Tibial nerve (tissue), 4 donors: ENCODE data around the gene ARHGEF26. TPM values are rescaled to one million over a fixed set of nuclear protein-coding genes. Genes with fewer than 3 reads are reported as not detected.

Experiments
- DNase-seq, 2 donors: peaks; one replicate each; pipeline ENCODE4 v3.0.0-alpha.2; 2019; ENCODE audit warnings: low spot score in 2 of 2
- H3K27ac ChIP-seq, 4 donors: fragments of 200-600 bp; sonication (generic) in 3 of 4; one replicate each; pipeline ENCODE4 v1.5.1; 2017 to 2019; ENCODE audit warnings: mild to moderate bottlenecking in 1 of 4
- H3K27me3 ChIP-seq, 2 donors: fragments of 200-600 bp; sonication (generic) in 1 of 2; one replicate each; pipeline versions ENCODE4 v1.5.1 to v1.6.0; 2017 to 2019
- H3K36me3 ChIP-seq, 3 donors: fragments of 200-600 bp; sonication (generic); one replicate each; pipeline ENCODE4 v1.5.1; 2018 to 2019
- H3K4me1 ChIP-seq, 4 donors: fragments of 200-600 bp; sonication (generic) in 3 of 4; one replicate each; pipeline ENCODE4 v1.5.1; 2017 to 2019
- H3K4me3 ChIP-seq, 4 donors: fragments of 200-600 bp; sonication (generic) in 3 of 4; one replicate each; pipeline ENCODE4 v1.5.1; 2017 to 2019; ENCODE audit warnings: mild to moderate bottlenecking in 1 of 4, moderate library complexity in 1 of 4
- H3K9me3 ChIP-seq, 4 donors: fragments of 200-600 bp; sonication (generic) in 3 of 4; one replicate each; pipeline ENCODE4 v1.5.1; 2017 to 2019
- CTCF ChIP-seq, 5 experiments: fragments of 200-600 bp in 3 of 5; fragments of 450-650 bp in 2 of 5; sonication (generic) in 3 of 5; IDR thresholded peaks; one replicate each; pipeline ENCODE4 v1.5.1; 2016 to 2019; ENCODE audit warnings: antibody characterized with exemption in 5 of 5, mild to moderate bottlenecking in 3 of 5, moderate library complexity in 2 of 5
- EP300 ChIP-seq, 2 donors: sonication (generic); formaldehyde crosslinking; IDR thresholded peaks; one replicate each; pipeline ENCODE4 v1.6.1; 2017; ENCODE audit warnings: antibody characterized with exemption in 2 of 2, mild to moderate bottlenecking in 1 of 2
- POLR2A ChIP-seq, 2 donors: fragments of 450-650 bp; IDR thresholded peaks; one replicate each; pipeline ENCODE4 v1.6.1; 2017; ENCODE audit warnings: antibody characterized with exemption in 2 of 2, mild to moderate bottlenecking in 2 of 2, moderate library complexity in 2 of 2
- WGBS, 2 donors: methylation state at CpG; one replicate each; pipeline ENCODE4 v1.1.5; 2018; 5-methylcytosine and 5-hydroxymethylcytosine counted together
- total RNA-seq, 4 donors: library from RNA; depleted of rRNA; stranded (reverse); fragments of >200 nt; gene quantifications; one replicate each; pipeline ENCODE4 v1.1.0, GENCODE V29; 2016

ARHGEF26 gene
- total RNA-seq, 4 donors from 2014 or later: 44.7 to 82.8 (median 64.4) TPM

DNA sequence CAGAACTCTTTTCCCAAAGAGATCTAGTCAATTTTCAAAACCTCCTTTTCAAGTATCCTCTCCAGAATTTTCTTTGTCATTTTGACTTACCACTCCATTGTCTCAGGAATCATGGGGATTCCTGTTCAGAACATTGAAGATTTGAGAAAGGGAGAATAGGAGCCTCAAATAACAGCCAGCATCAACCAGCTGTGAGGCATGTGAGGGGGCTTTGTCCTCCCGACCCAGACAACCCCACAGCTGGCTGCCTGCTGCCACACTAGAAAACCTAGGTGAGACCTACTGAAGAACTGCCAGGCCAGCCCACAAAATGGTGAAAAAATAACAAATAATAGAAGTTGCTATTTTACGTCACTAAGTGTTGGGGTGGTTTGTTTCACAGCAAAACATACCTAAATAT is 5.9 kb upstream of the ARHGEF26 start:
- H3K36me3 ChIP-seq: no peaks in the 10 kb centered on the region
- no peak overlapping the region for H3K4me3 ChIP-seq
- 76 to 89% methylated on average over 2 of the region's 2 CpGs for WGBS, 2 donors
- H3K9me3 ChIP-seq: no peaks in the 10 kb centered on the region
- TF ChIP-seq EP300 (IDR thresholded peaks at IDR 0.05) (no peak), CTCF (IDR thresholded peaks at IDR 0.05) (no peak), POLR2A (IDR thresholded peaks at IDR 0.05) (no peak)
- H3K27ac ChIP-seq: no peak overlapping the region
- no peaks in the 10 kb centered on the region for H3K27me3 ChIP-seq
- no peak for DNase-seq
- H3K4me1 ChIP-seq: no peaks in the 10 kb centered on the region

DNA sequence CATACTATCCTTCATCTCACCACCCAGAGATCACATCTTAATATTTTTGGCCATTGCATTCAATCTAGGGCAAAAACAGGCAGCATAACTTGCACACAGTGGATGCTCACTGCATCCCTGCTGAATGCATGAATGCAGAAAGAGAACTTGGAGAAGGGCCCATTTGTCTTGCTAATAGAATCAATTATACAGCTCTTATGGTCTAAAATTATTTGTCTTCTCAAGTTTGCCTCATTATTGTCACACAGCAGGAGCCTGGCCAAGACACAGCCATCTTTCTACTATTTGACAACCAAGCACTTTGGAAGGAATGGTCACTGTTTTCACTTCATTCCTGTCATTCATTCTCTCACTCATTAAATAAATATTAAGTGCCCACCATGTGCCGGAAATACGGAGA is 1.2 kb upstream of the ARHGEF26 start:
- DNase-seq: no peak
- Histone ChIP-seq H3K4me1 (peaks cover 0 to 8% (median 0%) of the 10 kb centered on the region in 4 donors), H3K9me3 (no peaks in the 10 kb centered on the region), H3K27ac (peak overlapping the region in 2 of 4 donors; percentile 79 to 87), H3K27me3 (peaks cover 0 to 3% of the 10 kb centered on the region in 2 donors), H3K36me3 (no peaks in the 10 kb centered on the region), H3K4me3 (peak overlapping the region in 1 of 4 donors; percentile 86)
- TF ChIP-seq CTCF (IDR thresholded peaks at IDR 0.05) (no peak), POLR2A (IDR thresholded peaks at IDR 0.05) (no peak), EP300 (IDR thresholded peaks at IDR 0.05) (no peak)
- WGBS, 2 donors: 38 to 52% methylated on average over 2 of the region's 2 CpGs

GRCh38 chr3:154121701-154122551 is 736 bp downstream of the ARHGEF26 start:
- peak overlapping the region; percentile 51 to 87 (median 76) for H3K27ac ChIP-seq

DNA sequence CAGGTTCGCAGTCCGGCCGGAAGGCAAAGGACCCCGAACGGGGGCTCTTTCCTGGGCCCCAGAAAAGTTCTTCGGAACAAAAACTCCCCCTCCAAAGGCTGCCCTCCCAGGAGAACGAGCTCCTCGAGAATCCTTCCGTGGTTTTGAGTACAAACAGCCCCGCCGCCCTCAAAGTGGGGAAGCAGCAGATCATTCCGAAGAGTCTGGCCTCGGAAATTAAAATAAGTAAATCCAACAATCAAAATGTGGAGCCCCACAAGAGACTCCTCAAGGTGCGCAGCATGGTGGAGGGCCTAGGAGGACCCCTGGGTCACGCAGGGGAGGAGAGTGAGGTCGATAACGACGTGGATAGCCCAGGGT is 1.3 kb downstream of the ARHGEF26 start:
- DNase-seq: no peak
- TF ChIP-seq CTCF (IDR thresholded peaks at IDR 0.05) (no peak), EP300 (IDR thresholded peaks at IDR 0.05) (no peak), POLR2A (IDR thresholded peaks at IDR 0.05) (no peak)
- H3K36me3 ChIP-seq: no peaks in the 10 kb centered on the region
- peak overlapping the region; percentile 51 to 87 (median 76) for H3K27ac ChIP-seq
- no peaks in the 10 kb centered on the region for H3K9me3 ChIP-seq
- 1 to 3% methylated on average over 18 of the region's 18 CpGs for WGBS, 2 donors
- peaks cover 0 to 3% of the 10 kb centered on the region in 2 donors for H3K27me3 ChIP-seq
- peak overlapping the region; percentile 56 to 86 (median 70) for H3K4me3 ChIP-seq
- peaks cover 0 to 12% (median 0%) of the 10 kb centered on the region in 4 donors for H3K4me1 ChIP-seq

More at GRCh38 chr3:154121701-154122551, 736 bp downstream of the ARHGEF26 start:
- H3K9me3 ChIP-seq: no peaks in the 10 kb centered on the region
- WGBS, 2 donors: 1 to 3% methylated on average over 6 to 30 of the region's 76 CpGs
- DNase-seq: peak in 1 of 2 donors; percentile 8
- H3K4me3 ChIP-seq: peak overlapping the region; percentile 56 to 86 (median 70)
- peaks cover 0 to 3% of the 10 kb centered on the region in 2 donors for H3K27me3 ChIP-seq
- peaks cover 0 to 12% (median 0%) of the 10 kb centered on the region in 4 donors for H3K4me1 ChIP-seq
- no peaks in the 10 kb centered on the region for H3K36me3 ChIP-seq
- TF ChIP-seq EP300 (IDR thresholded peaks at IDR 0.05) (no peak), CTCF (IDR thresholded peaks at IDR 0.05) (peak in 1 of 5 experiments; percentile 11), POLR2A (IDR thresholded peaks at IDR 0.05) (no peak)

DNA sequence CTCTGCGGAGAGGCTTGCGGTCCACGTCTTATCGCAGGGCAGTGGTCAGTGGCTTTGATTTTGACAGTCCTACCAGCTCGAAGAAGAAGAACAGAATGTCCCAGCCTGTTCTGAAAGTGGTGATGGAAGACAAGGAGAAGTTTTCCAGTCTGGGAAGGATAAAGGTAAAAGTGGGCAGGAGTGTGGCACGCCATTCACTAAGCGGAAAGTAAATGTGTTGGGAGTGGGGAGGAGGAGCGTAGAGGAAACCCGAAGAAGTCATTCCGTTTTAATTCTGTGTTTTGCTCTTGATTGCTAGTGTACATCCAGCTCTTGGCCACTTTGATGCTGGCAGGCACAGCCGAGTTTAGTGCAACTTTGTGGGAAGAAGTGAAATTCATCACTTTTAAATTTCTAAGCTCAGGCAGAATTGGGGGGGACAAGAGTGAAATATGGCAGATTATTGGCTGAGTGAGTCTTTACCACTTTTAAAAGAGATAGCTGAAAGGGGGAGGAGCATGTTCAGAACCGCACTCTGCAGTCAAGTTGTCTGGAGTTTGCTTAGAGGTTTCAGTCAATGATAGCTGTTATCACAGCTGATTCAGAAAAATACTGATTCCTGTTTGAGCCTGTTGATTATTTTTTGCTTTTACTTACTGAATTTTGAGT is 1.8 kb downstream of the ARHGEF26 start:
- Histone ChIP-seq H3K36me3 (peaks cover 0 to 3% (median 0%) of the 10 kb centered on the region in 3 donors), H3K27ac (peak overlapping the region; percentile 51 to 87 (median 76)), H3K9me3 (no peaks in the 10 kb centered on the region), H3K27me3 (peaks cover 0 to 3% of the 10 kb centered on the region in 2 donors), H3K4me1 (peaks cover 0 to 12% (median 0%) of the 10 kb centered on the region in 4 donors), H3K4me3 (peak overlapping the region; percentile 56 to 86 (median 70))
- TF ChIP-seq POLR2A (IDR thresholded peaks at IDR 0.05) (no peak), CTCF (IDR thresholded peaks at IDR 0.05) (no peak), EP300 (IDR thresholded peaks at IDR 0.05) (peak in 1 of 2 donors; percentile 39)
- no peak for DNase-seq
- WGBS, 2 donors: 7 to 8% methylated on average over 12 of the region's 12 CpGs
